ENCODE results near the gene APLNR. TPM values are rescaled to one million over a fixed set of nuclear protein-coding genes. Genes with fewer than 3 reads are reported as not detected.

The APLNR gene
- total RNA-seq, 1 experiment from 2014 or later: not detected

- TF ChIP-seq CTCF (IDR thresholded peaks at IDR 0.05 in 2 of 3, conservative IDR thresholded peaks at IDR 0.05 in 1 of 3; ENCODE audit: borderline replicate concordance in 1 of 3, insufficient read depth in 1 of 3, low read depth in 2 of 3, low read length in 2 of 3): no peak
Observed at GRCh38 chr11:57214098-57214417, 23.0 kb downstream of the APLNR start (continued).

- POLR2A ChIA-PET: no interaction called here
- no peak overlapping the region for H3K4me2 ChIP-seq (ENCODE audit: low read length)
- TF ChIP-seq ZFX (IDR thresholded peaks at IDR 0.05) (no peak), CTCF (IDR thresholded peaks at IDR 0.05 in 2 of 3, conservative IDR thresholded peaks at IDR 0.05 in 1 of 3; ENCODE audit: borderline replicate concordance in 1 of 3, insufficient read depth in 1 of 3, low read depth in 2 of 3, low read length in 2 of 3) (no peak), YY1 (IDR thresholded peaks at IDR 0.05; ENCODE audit: extremely low read depth, insufficient replicate concordance, low read depth, low read length) (no peak), EGR1 (IDR thresholded peaks at IDR 0.05; ENCODE audit: low read depth) (no peak), ATF3 (IDR thresholded peaks at IDR 0.05) (no peak), ELF1 (IDR thresholded peaks at IDR 0.05; ENCODE audit: borderline replicate concordance, low read depth) (no peak), RAD21 (IDR thresholded peaks at IDR 0.05; ENCODE audit: low read depth) (no peak), FOSL1 (IDR thresholded peaks at IDR 0.05; ENCODE audit: low read depth) (no peak), EZH2phosphoT487 (IDR thresholded peaks at IDR 0.05; ENCODE audit: borderline replicate concordance) (no peak), SRF (IDR thresholded peaks at IDR 0.05; ENCODE audit: low read depth) (no peak), ZNF274 (IDR thresholded peaks at IDR 0.05; ENCODE audit: low read depth, low read length) (no peak), EZH2 (IDR thresholded peaks at IDR 0.05) (no peak), POLR2A (IDR thresholded peaks at IDR 0.05; ENCODE audit: borderline replicate concordance, extremely low read depth, insufficient read depth, insufficient read length) (no peak), SIN3A (IDR thresholded peaks at IDR 0.05; ENCODE audit: low read depth) (no peak), POLR2AphosphoS5 (IDR thresholded peaks at IDR 0.05; ENCODE audit: low read depth, low read length) (no peak), JUND (IDR thresholded peaks at IDR 0.05) (no peak), CEBPB (IDR thresholded peaks at IDR 0.05; ENCODE audit: low read depth) (no peak), MAX (IDR thresholded peaks at IDR 0.05) (no peak)
Observed at GRCh38 chr11:57213342-57214097, 23.5 kb downstream of the APLNR start.

More at GRCh38 chr11:57213342-57214097, 23.5 kb downstream of the APLNR start:
- H3K4me3 ChIP-seq (replicated peaks in 1 of 2; ENCODE audit: low read depth in 1 of 2, low read length in 2 of 2): no peak overlapping the region
- BruUV-seq (replicated peaks): no TSS peak
- no peak for ATAC-seq
- H3K9me3 ChIP-seq (ENCODE audit: control insufficient read depth in 1 of 2, insufficient read depth in 1 of 2, low read depth in 1 of 2, low read length in 2 of 2): no peaks in the 10 kb centered on the region
- H3K4me1 ChIP-seq (ENCODE audit: control insufficient read depth in 1 of 2, insufficient read depth in 2 of 2, low read length in 2 of 2): no peaks in the 10 kb centered on the region
- H3K27ac ChIP-seq (ENCODE audit: low read depth, low read length): no peak overlapping the region
- H3K27me3 ChIP-seq (ENCODE audit: insufficient read depth, low read length): peaks cover 5% of the 10 kb centered on the region; the same call in 1 of the 2 replicates
- intact Hi-C loops (cut with micrococcal nuclease): no loop called here
- no peak for DNase-seq (ENCODE audit: low read depth, low spot score)
- ChIA-PET CTCF (no interaction called here), RAD21 (ENCODE audit: low non-redundant PET in 1 of 2, low total read pairs in 2 of 2, uncharacterized antibody in 2 of 2, unreplicated experiment in 2 of 2) (no interaction called here)
- H3K9ac ChIP-seq (ENCODE audit: low read length): no peak overlapping the region
- H3K36me3 ChIP-seq (ENCODE audit: control insufficient read depth in 1 of 2, insufficient read depth in 2 of 2, low read length in 2 of 2): no peaks in the 10 kb centered on the region
- no peaks in the 10 kb centered on the region for H3K79me2 ChIP-seq (ENCODE audit: insufficient read depth, low read length)
- no peaks in the 10 kb centered on the region for H3K9me2 ChIP-seq (ENCODE audit: insufficient read depth)
- H4K20me1 ChIP-seq (ENCODE audit: insufficient read depth): no peaks in the 10 kb centered on the region
- no peak overlapping the region for H2AFZ ChIP-seq (ENCODE audit: low read depth, low read length, poor library complexity, severe bottlenecking)

All from HCT116 (cell line).